NCI-H510A (cell line): ENCODE measurements around the gene GRXCR1.

Experiments used
- DNase-seq: peaks from one replicate; lab custom pipeline; 2025; lab: John Stamatoyannopoulos, UW

Gene GRXCR1

GRCh38 chr4:42928582-42928981 is 36.1 kb downstream of the GRXCR1 start:
- no peak for DNase-seq

GRCh38 chr4:42942216-42942615 is 49.7 kb downstream of the GRXCR1 start:
- DNase-seq: no peak

GRCh38 chr4:42945874-42946273 is 53.4 kb downstream of the GRXCR1 start:
- no peak for DNase-seq

GRCh38 chr4:42953321-42953720 is 60.8 kb downstream of the GRXCR1 start:
- DNase-seq: no peak

- DNase-seq: no peak
Observed at GRCh38 chr4:42954963-42955669, 62.6 kb downstream of the GRXCR1 start.

- DNase-seq: no peak
Observed at GRCh38 chr4:42955746-42956505, 63.4 kb downstream of the GRXCR1 start.

GRCh38 chr4:42965326-42965725 is 72.8 kb downstream of the GRXCR1 start:
- no peak for DNase-seq

- no peak for DNase-seq
Observed at GRCh38 chr4:42985976-42986375, 93.5 kb downstream of the GRXCR1 start.

- no peak for DNase-seq
Observed at GRCh38 chr4:42995343-42995944, 102.9 kb downstream of the GRXCR1 start.

GRCh38 chr4:43008793-43009192 is 116.3 kb downstream of the GRXCR1 start:
- DNase-seq: no peak

GRCh38 chr4:43014256-43014655 is 121.7 kb downstream of the GRXCR1 start:
- DNase-seq: no peak

- no peak for DNase-seq
Observed at GRCh38 chr4:43041632-43042031, 149.1 kb downstream of the GRXCR1 start.

- DNase-seq: no peak
Observed at GRCh38 chr4:43047058-43047457, 154.5 kb downstream of the GRXCR1 start.

GRCh38 chr4:43048570-43048969 is 156.1 kb downstream of the GRXCR1 start:
- no peak for DNase-seq

- no peak for DNase-seq
Observed at GRCh38 chr4:43049326-43049725, 156.8 kb downstream of the GRXCR1 start.

GRCh38 chr4:43066415-43066814 is 173.9 kb downstream of the GRXCR1 start:
- no peak for DNase-seq

GRCh38 chr4:43071069-43071468 is 178.6 kb downstream of the GRXCR1 start:
- no peak for DNase-seq
